GM12878 (cell line): ENCODE data around the gene MYO16. TPM values are rescaled to one million over a fixed set of nuclear protein-coding genes. Genes with fewer than 3 reads are reported as not detected.

Source experiments
- ASH2L ChIP-seq: fragments of 300-600, 200-600 bp; sonication (generic); IDR thresholded peaks from 2 replicates; pipeline ENCODE4 v1.6.1; 2017; ENCODE audit warnings: low read depth, mild to moderate bottlenecking, borderline replicate concordance
- ATF7 ChIP-seq: fragments of 450-650 bp; IDR thresholded peaks from 2 replicates; pipeline ENCODE4 v1.6.1; 2016; ENCODE audit warnings: low read depth, mild to moderate bottlenecking
- BCLAF1 ChIP-seq: fragments of 450-650 bp; IDR thresholded peaks from 2 replicates; pipeline ENCODE4 v1.6.1; 2017; ENCODE audit warnings: antibody characterized with exemption, mild to moderate bottlenecking, moderate library complexity
- CUX1 ChIP-seq: IDR thresholded peaks from 2 replicates; pipeline ENCODE4 v1.6.1; 2012; ENCODE audit warnings: improper control_type of control experiment, low read depth, low read length; ENCODE audit not compliant: insufficient replicate concordance
- E4F1 ChIP-seq: fragments of 450-650 bp; IDR thresholded peaks from 2 replicates; pipeline ENCODE4 v1.6.1; 2018; ENCODE audit warnings: borderline replicate concordance, mild to moderate bottlenecking; ENCODE audit not compliant: partially characterized antibody
- MEF2A ChIP-seq: IDR thresholded peaks from 2 replicates; pipeline ENCODE4 v1.6.1; 2011; ENCODE audit warnings: low read depth, mild to moderate bottlenecking, low read length, moderate library complexity; ENCODE audit not compliant: insufficient read depth
- MYC ChIP-seq: IDR thresholded peaks from 2 replicates; pipeline ENCODE4 v1.6.1; 2011; ENCODE audit warnings: mild to moderate bottlenecking, low read length, moderate library complexity, inconsistent platforms; ENCODE audit not compliant: insufficient read depth, insufficient replicate concordance, insufficient read length, severe bottlenecking
- NBN ChIP-seq: fragments of 450-650 bp; IDR thresholded peaks from 2 replicates; pipeline ENCODE4 v1.6.1; 2016
- NFXL1 ChIP-seq: fragments of 450-650 bp; IDR thresholded peaks from 2 replicates; pipeline ENCODE4 v1.6.1; 2017; ENCODE audit warnings: antibody characterized with exemption, mild to moderate bottlenecking, borderline replicate concordance
- NFYA ChIP-seq: IDR thresholded peaks from 2 replicates; pipeline ENCODE4 v1.6.1; 2011; ENCODE audit warnings: low read depth, mild to moderate bottlenecking, low read length, improper control_type of control experiment, borderline replicate concordance
- NR2C2 ChIP-seq: IDR thresholded peaks from 2 replicates; pipeline ENCODE4 v1.6.1; 2011; ENCODE audit warnings: borderline replicate concordance, low read depth; ENCODE audit not compliant: control insufficient read depth, insufficient read length
- POLR2A ChIP-seq: IDR thresholded peaks from 2 replicates; pipeline ENCODE4 v1.6.1; 2011; ENCODE audit warnings: low read depth, mild to moderate bottlenecking, low read length
- POLR2AphosphoS2 ChIP-seq: IDR thresholded peaks from 2 replicates; pipeline ENCODE4 v1.6.1; 2011; ENCODE audit warnings: low read depth, mild to moderate bottlenecking, low read length, improper control_type of control experiment, moderate library complexity
- RAD51 ChIP-seq: fragments of 450-650 bp; IDR thresholded peaks from 2 replicates; pipeline ENCODE4 v1.6.1; 2016; ENCODE audit warnings: moderate library complexity, mild to moderate bottlenecking, inconsistent platforms
- SMAD5 ChIP-seq: IDR thresholded peaks from 2 replicates; pipeline ENCODE4 v1.6.1; 2016; ENCODE audit warnings: antibody characterized with exemption, low read depth
- SREBF2 ChIP-seq: IDR thresholded peaks from 2 replicates; pipeline ENCODE4 v1.6.1; 2012; ENCODE audit warnings: mild to moderate bottlenecking, low read length
- TBL1XR1 ChIP-seq: IDR thresholded peaks from 2 replicates; pipeline ENCODE4 v1.6.1; 2012; ENCODE audit warnings: low read depth, low read length, improper control_type of control experiment
- TCF12 ChIP-seq: IDR thresholded peaks from 2 replicates; pipeline ENCODE4 v1.6.1; 2011; ENCODE audit warnings: low read depth, mild to moderate bottlenecking, low read length
- USF1 ChIP-seq: IDR thresholded peaks from 2 replicates; pipeline ENCODE4 v1.6.1; 2011; ENCODE audit warnings: borderline replicate concordance, low read depth, mild to moderate bottlenecking, moderate library complexity, mixed read lengths, low read length; ENCODE audit not compliant: insufficient read depth; ENCODE audit errors: extremely low read length
- ZNF207 ChIP-seq: fragments of 450-650 bp; IDR thresholded peaks from 2 replicates; pipeline ENCODE4 v1.6.1; 2014; ENCODE audit warnings: antibody characterized with exemption, mild to moderate bottlenecking, borderline replicate concordance
- ZNF217 ChIP-seq: fragments of 450-650 bp; IDR thresholded peaks from 2 replicates; pipeline ENCODE4 v1.6.1; 2017; ENCODE audit warnings: antibody characterized with exemption, mild to moderate bottlenecking
- polyA plus RNA-seq, 11 experiments: library from polyadenylated mRNA; depleted of rRNA in 4 of 11; unstranded in 6 of 11; stranded (reverse) in 5 of 11; fragments of >200 nt; fragmentation: Nextera tagmentation in 4 of 11; fragmentation: Illumina TruSeq in 1 of 11; extraction: Ambion mirVana in 4 of 11; extraction: Trizol in 1 of 11; gene quantifications; 1 replicate in 1 of 11; 2 replicates in 10 of 11; pipeline versions ENCODE4 v1.2.1 to v1.2.3, GENCODE V29; 2011 to 2016; ENCODE audit warnings: inconsistent platforms in 2 of 11, missing spikeins in 2 of 11, low read depth in 1 of 11
- total RNA-seq, 4 experiments: library from RNA; depleted of rRNA in 3 of 4; stranded (reverse); fragments of >200 nt in 3 of 4; fragmentation: Illumina TruSeq in 1 of 4; extraction: Trizol in 1 of 4; gene quantifications; 2 replicates each; pipeline versions ENCODE4 v1.2.1 to v1.2.3, GENCODE V29; 2013 to 2021

The MYO16 gene
- total and polyA plus RNA-seq, 10 of the 15 experiments (the other 5 are each of a cell fraction or from before 2014, with no cell fraction given) = under 0.01 to 1.7 (median 0.05) TPM; not detected in 4

- no peak for TF ChIP-seq CUX1
- TF ChIP-seq USF1 = no peak
- no peak for TF ChIP-seq E4F1
- TF ChIP-seq POLR2AphosphoS2 = no peak
- no peak for TF ChIP-seq SMAD5
- no peak for TF ChIP-seq NR2C2
- TF ChIP-seq MEF2A = no peak
- TF ChIP-seq TCF12 = no peak
- no peak for TF ChIP-seq ASH2L
- TF ChIP-seq POLR2A = no peak
- no peak for TF ChIP-seq MYC
- peak; percentile 65 for TF ChIP-seq ATF7
- TF ChIP-seq ZNF217 = no peak
- no peak for TF ChIP-seq BCLAF1
- no peak for TF ChIP-seq TBL1XR1
- TF ChIP-seq ZNF207 = no peak
- no peak for TF ChIP-seq SREBF2
- no peak for TF ChIP-seq NFXL1
- no peak for TF ChIP-seq NFYA
- TF ChIP-seq RAD51 = no peak
- no peak for TF ChIP-seq NBN
These were observed 583.2 kb downstream of the MYO16 start (continued) for GRCh38 chr13:109212650-109213049.
